ENCODE data around the gene BCL7C. TPM values are rescaled to one million over a fixed set of nuclear protein-coding genes. Genes with fewer than 3 reads are reported as not detected.

Gene BCL7C
- total and polyA plus RNA-seq, 2 of the 13 experiments (the other 11 are each of a cell fraction or from before 2014, with no cell fraction given) = 17.7 to 33.8 TPM

DNA sequence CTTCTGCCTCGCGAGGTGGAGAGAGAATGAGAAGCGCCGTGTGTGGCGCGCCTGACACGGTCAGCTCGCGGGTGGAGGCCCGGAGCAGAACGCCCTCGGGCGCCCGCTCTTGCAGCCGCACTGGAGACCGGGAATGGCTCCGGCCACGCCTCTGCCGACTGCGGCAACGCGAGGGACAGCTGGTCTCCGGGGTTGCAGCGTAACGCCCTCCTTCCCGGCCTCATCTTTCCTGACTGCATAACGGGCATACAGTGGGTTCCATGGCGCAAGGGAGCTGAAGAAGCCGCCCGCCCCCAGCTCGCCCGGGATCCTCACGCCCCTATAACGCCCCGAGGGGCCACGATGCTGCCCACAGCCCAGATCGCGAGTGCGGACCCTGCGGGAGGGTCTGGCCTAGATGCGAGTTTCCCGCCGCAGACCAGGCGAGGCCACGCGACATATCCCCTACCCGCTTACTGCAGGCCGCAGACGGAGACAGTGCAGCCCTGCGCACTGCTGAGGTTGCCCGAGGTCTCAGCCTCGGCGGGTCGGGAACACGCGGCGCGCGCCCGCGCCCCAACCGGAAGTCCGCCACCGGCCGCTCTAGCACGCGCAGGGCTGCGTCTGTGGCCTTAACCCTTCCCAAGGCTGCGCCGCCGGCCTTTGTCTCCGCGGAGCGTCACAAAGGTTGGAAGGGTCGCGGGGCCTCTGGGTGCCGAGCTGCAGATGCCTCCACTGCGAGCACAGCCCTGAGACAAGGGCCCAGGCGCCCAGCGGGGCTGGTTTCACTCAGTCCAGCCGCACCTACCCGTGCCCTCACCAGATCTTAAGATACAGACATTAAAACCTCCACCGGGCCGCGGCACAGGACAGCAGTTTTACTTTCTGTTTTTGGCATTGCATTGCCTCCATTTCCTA lies 18.8 kb downstream of the BCL7C start (continued):
- TF ChIP-seq, protein P1, sequence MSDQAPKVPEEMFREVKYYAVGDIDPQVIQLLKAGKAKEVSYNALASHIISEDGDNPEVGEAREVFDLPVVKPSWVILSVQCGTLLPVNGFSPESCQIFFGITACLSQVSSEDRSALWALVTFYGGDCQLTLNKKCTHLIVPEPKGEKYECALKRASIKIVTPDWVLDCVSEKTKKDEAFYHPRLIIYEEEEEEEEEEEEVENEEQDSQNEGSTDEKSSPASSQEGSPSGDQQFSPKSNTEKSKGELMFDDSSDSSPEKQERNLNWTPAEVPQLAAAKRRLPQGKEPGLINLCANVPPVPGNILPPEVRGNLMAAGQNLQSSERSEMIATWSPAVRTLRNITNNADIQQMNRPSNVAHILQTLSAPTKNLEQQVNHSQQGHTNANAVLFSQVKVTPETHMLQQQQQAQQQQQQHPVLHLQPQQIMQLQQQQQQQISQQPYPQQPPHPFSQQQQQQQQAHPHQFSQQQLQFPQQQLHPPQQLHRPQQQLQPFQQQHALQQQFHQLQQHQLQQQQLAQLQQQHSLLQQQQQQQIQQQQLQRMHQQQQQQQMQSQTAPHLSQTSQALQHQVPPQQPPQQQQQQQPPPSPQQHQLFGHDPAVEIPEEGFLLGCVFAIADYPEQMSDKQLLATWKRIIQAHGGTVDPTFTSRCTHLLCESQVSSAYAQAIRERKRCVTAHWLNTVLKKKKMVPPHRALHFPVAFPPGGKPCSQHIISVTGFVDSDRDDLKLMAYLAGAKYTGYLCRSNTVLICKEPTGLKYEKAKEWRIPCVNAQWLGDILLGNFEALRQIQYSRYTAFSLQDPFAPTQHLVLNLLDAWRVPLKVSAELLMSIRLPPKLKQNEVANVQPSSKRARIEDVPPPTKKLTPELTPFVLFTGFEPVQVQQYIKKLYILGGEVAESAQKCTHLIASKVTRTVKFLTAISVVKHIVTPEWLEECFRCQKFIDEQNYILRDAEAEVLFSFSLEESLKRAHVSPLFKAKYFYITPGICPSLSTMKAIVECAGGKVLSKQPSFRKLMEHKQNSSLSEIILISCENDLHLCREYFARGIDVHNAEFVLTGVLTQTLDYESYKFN (CRISPR knock-in tag; conservative IDR thresholded peaks at IDR 0.05) = peak; percentile 80
- TF ChIP-seq ZNF83 (CRISPR knock-in tag; IDR thresholded peaks at IDR 0.05; ENCODE audit: borderline replicate concordance) (peak; percentile 99), RARG (CRISPR knock-in tag; IDR thresholded peaks at IDR 0.05; ENCODE audit: low read depth) (peak; percentile 83; the same call in 1 of the 2 replicates), ZNF883 (CRISPR knock-in tag; IDR thresholded peaks at IDR 0.05; ENCODE audit: not compliant biosample characterization) (peak; percentile 95), ZNF850 (CRISPR knock-in tag; conservative IDR thresholded peaks at IDR 0.05) (0 out of 2 replicates have a peak, but pooled peaks have one; percentile 56), NR2F6 (IDR thresholded peaks at IDR 0.05) (peak; percentile 73), NR2F6 (CRISPR knock-in tag; IDR thresholded peaks at IDR 0.05) (peak; percentile 92), ZNF816 (CRISPR knock-in tag; IDR thresholded peaks at IDR 0.05; ENCODE audit: borderline replicate concordance) (no peak; the same call in 1 of the 2 replicates), ZSCAN20 (CRISPR knock-in tag; IDR thresholded peaks at IDR 0.05; ENCODE audit: borderline replicate concordance) (peak; percentile 59), ZMYM4 (CRISPR knock-in tag; IDR thresholded peaks at IDR 0.05) (peak; percentile 89), SAP130 (CRISPR knock-in tag; IDR thresholded peaks at IDR 0.05; ENCODE audit: low read depth) (peak; percentile 99), HDAC1 (CRISPR knock-in tag; IDR thresholded peaks at IDR 0.05) (peak; percentile 98), SMC3 (IDR thresholded peaks at IDR 0.05; ENCODE audit: low read length) (no peak; the same call in 1 of the 2 replicates), EEA1 (CRISPR knock-in tag; IDR thresholded peaks at IDR 0.05; ENCODE audit: borderline replicate concordance) (peak; percentile 95), ZNF7 (CRISPR knock-in tag; IDR thresholded peaks at IDR 0.05) (peak; percentile 56), CBX2 (IDR thresholded peaks at IDR 0.05; ENCODE audit: low read depth, low read length) (no peak), CBX2 (CRISPR knock-in tag; IDR thresholded peaks at IDR 0.05; ENCODE audit: low read depth) (no peak), ZBTB1 (CRISPR knock-in tag; IDR thresholded peaks at IDR 0.05; ENCODE audit: borderline replicate concordance) (no peak; the same call in 1 of the 2 replicates), ZNF577 (CRISPR knock-in tag; IDR thresholded peaks at IDR 0.05; ENCODE audit: borderline replicate concordance, low read depth) (0 out of 2 replicates have a peak, but pooled peaks have one; percentile 39), ZNF296 (CRISPR knock-in tag; conservative IDR thresholded peaks at IDR 0.05) (no peak), SP1 (IDR thresholded peaks at IDR 0.05) (no peak), SP1 (CRISPR knock-in tag; IDR thresholded peaks at IDR 0.05) (peak; percentile 90)
- TF ChIP-seq, protein P2, sequence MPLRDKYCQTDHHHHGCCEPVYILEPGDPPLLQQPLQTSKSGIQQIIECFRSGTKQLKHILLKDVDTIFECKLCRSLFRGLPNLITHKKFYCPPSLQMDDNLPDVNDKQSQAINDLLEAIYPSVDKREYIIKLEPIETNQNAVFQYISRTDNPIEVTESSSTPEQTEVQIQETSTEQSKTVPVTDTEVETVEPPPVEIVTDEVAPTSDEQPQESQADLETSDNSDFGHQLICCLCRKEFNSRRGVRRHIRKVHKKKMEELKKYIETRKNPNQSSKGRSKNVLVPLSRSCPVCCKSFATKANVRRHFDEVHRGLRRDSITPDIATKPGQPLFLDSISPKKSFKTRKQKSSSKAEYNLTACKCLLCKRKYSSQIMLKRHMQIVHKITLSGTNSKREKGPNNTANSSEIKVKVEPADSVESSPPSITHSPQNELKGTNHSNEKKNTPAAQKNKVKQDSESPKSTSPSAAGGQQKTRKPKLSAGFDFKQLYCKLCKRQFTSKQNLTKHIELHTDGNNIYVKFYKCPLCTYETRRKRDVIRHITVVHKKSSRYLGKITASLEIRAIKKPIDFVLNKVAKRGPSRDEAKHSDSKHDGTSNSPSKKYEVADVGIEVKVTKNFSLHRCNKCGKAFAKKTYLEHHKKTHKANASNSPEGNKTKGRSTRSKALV (CRISPR knock-in tag; IDR thresholded peaks at IDR 0.05) = peak; percentile 92
- TF ChIP-seq, protein P3, sequence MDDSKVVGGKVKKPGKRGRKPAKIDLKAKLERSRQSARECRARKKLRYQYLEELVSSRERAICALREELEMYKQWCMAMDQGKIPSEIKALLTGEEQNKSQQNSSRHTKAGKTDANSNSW (CRISPR knock-in tag; IDR thresholded peaks at IDR 0.05; ENCODE audit: borderline replicate concordance) = peak; percentile 92; the same call in 1 of the 2 replicates
- TF ChIP-seq, protein P4, sequence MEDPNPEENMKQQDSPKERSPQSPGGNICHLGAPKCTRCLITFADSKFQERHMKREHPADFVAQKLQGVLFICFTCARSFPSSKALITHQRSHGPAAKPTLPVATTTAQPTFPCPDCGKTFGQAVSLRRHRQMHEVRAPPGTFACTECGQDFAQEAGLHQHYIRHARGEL (CRISPR knock-in tag; IDR thresholded peaks at IDR 0.05) = peak; percentile 93; the same call in 1 of the 2 replicates

Data from HepG2 (cell line).